ENCODE data around the gene STAT6.

DNA sequence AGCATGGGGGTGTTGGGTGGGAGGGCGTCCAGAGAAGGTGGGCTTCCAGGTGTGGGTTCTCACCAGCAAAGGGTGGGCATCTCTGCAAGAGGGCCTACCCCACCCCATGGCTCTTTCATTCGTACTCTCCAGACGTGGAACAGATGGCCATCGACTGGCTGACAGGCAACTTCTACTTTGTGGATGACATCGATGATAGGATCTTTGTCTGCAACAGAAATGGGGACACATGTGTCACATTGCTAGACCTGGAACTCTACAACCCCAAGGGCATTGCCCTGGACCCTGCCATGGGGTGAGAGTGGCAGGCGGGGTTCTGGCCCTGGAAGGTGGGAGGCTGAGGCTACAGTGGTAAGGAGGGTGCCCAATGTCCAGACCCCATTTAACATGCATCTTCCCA lies 42.9 kb upstream of the STAT6 start:
- TF ChIP-seq POLR2AphosphoS5 (IDR thresholded peaks at IDR 0.05; ENCODE audit: borderline replicate concordance, low read depth, low read length) (no peak), EZH2 (IDR thresholded peaks at IDR 0.05) (no peak)
